ENCODE data around the gene DNM3. TPM values are rescaled to one million over a fixed set of nuclear protein-coding genes. Genes with fewer than 3 reads are reported as not detected.

DNM3 gene
- total and polyA plus RNA-seq, 10 of the 15 experiments (the other 5 are each of a cell fraction or from before 2014, with no cell fraction given), result 0.03 to 1.5 (median 0.08) TPM; not detected in 3

DNA sequence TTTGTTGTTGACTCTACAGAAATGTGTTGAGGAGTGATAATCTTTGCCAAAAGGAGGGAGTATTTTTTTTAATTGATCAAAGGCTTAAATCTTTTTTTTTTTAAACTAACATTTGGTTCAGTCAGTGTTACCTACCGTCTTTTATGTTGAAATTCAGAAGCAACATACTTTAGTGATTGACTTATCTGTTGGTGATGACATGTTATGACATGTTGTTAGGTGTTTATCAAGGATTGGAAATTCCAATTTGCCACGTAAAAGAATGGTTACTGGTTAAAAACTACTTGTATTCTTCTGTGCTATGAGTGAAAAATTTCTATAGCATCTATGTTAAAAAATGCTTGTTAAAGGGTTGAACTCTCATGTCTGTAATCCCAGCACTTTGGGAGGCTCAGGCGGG lies 61.2 kb downstream of the DNM3 start:
- Histone ChIP-seq H3K36me3 (ENCODE audit: control insufficient read depth in 2 of 2, insufficient read depth in 2 of 2, low read length in 1 of 2) (no peaks in the 10 kb centered on the region), H3K27me3 (replicated peaks in 1 of 2; ENCODE audit: control insufficient read depth in 2 of 2, insufficient read depth in 2 of 2, low read length in 1 of 2) (no peaks in the 10 kb centered on the region), H3K4me3 (no peak overlapping the region), H3K4me2 (ENCODE audit: control insufficient read depth, insufficient read depth) (no peak overlapping the region; the same call in 1 of the 2 replicates), H2AFZ (ENCODE audit: control insufficient read depth, low read depth, low read length) (0 out of 2 replicates have a peak overlapping the region, but pooled peaks have one; percentile 15), H4K20me1 (ENCODE audit: control insufficient read depth, insufficient read depth) (no peaks in the 10 kb centered on the region), H3K4me1 (ENCODE audit: control insufficient read depth, insufficient read depth, low read length) (no peaks in the 10 kb centered on the region), H3K27ac (ENCODE audit: control insufficient read depth, insufficient read depth) (no peak overlapping the region), H3K9ac (ENCODE audit: control insufficient read depth, insufficient read depth, low read length) (no peak overlapping the region), H3K9me3 (replicated peaks; ENCODE audit: control insufficient read depth, insufficient read depth, low read length) (no peaks in the 10 kb centered on the region), H3K79me2 (ENCODE audit: control insufficient read depth, insufficient read depth, low read length) (no peaks in the 10 kb centered on the region)
- intact Hi-C loops (cut with micrococcal nuclease; ENCODE audit: unreplicated experiment) (no loop called here), in situ Hi-C loops (cut with MboI) (no loop called here)
- WGBS (ENCODE audit: insufficient coverage, insufficient replicate concordance, low lambda C conversion rate, missing lambda C conversion rate), result 44% methylated on average over 3 of the region's 3 CpGs
- no peak for FAIRE-seq
- POLR2A ChIA-PET, result no interaction called here
- RAD21 ChIA-PET (ENCODE audit: unreplicated experiment), result no interaction called here
- ATAC-seq, result no peak
- no TSS peak for BruUV-seq (replicated peaks)
- DNase-seq (ENCODE audit: low read depth, low spot score), result no peak
- SMC1A ChIA-PET (ENCODE audit: uncharacterized antibody, unreplicated experiment), result no interaction called here
- CTCF ChIA-PET, result no interaction called here
- TF ChIP-seq, protein P1, sequence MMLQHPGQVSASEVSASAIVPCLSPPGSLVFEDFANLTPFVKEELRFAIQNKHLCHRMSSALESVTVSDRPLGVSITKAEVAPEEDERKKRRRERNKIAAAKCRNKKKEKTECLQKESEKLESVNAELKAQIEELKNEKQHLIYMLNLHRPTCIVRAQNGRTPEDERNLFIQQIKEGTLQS (IDR thresholded peaks at IDR 0.05; ENCODE audit: borderline replicate concordance, extremely low read depth, low read depth, low read length), result no peak

DNA sequence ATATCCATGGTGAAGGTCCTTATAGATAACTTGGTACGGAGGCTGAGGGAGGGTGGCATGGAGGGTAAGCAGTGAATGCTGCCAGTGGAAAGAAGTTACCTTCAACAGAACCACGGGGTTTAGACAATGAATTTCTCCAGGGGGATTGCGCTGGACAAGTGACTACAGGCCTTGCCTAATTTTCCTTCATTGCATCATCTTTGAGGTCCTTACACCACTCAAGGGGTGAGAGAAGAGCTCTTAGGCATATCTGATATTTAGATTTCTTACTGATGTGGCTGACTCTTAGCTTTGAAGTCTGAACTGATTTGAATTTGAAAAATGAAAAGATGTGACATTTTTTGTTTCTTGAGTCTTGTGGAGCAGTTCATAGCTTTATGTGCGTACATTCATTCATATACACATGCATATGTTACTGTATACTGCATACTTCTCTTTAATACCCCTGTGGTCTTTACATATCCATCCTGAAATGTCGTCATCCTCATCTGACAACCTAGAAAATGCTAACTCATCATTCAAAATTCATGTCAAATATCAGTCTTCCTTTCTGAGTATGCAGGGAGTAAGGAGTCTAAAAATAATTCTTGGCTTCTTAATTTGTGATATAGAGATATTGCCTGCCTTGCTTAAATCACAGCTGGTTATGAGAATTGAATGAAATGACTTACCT lies 63.6 kb downstream of the DNM3 start:
- ChIA-PET POLR2A (no interaction called here), SMC1A (ENCODE audit: uncharacterized antibody, unreplicated experiment) (interaction anchor here (0.9 kb wide), 1 partner anchor 11 kb away, joined by 3 read pairs; no protein-coding TSS in a partner anchor), CTCF (no interaction called here), RAD21 (ENCODE audit: unreplicated experiment) (interaction anchor here (1.4 kb wide), 1 partner anchor 103 kb away, joined by 3 read pairs; no protein-coding TSS in a partner anchor)
- BruUV-seq (replicated peaks), result no TSS peak
- DNase-seq (ENCODE audit: low read depth, low spot score) (no peak), ATAC-seq (no peak), FAIRE-seq (no peak)
- no peaks in the 10 kb centered on the region for H3K9me3 ChIP-seq (replicated peaks; ENCODE audit: control insufficient read depth, insufficient read depth, low read length)
- no peaks in the 10 kb centered on the region for H3K27me3 ChIP-seq (replicated peaks in 1 of 2; ENCODE audit: control insufficient read depth in 2 of 2, insufficient read depth in 2 of 2, low read length in 1 of 2)
- no peak for TF ChIP-seq YY1 (IDR thresholded peaks at IDR 0.05; ENCODE audit: low read depth, low read length)
- H4K20me1 ChIP-seq (ENCODE audit: control insufficient read depth, insufficient read depth), result no peaks in the 10 kb centered on the region
- no peaks in the 10 kb centered on the region for H3K36me3 ChIP-seq (ENCODE audit: control insufficient read depth in 2 of 2, insufficient read depth in 2 of 2, low read length in 1 of 2)
- in situ Hi-C loops (cut with MboI), result no loop called here
- no peaks in the 10 kb centered on the region for H3K4me1 ChIP-seq (ENCODE audit: control insufficient read depth, insufficient read depth, low read length)
- no peak overlapping the region for H3K4me2 ChIP-seq (ENCODE audit: control insufficient read depth, insufficient read depth)
- no peak overlapping the region for H2AFZ ChIP-seq (ENCODE audit: control insufficient read depth, low read depth, low read length)
- intact Hi-C loops (cut with micrococcal nuclease; ENCODE audit: unreplicated experiment), result no loop called here
- no peaks in the 10 kb centered on the region for H3K79me2 ChIP-seq (ENCODE audit: control insufficient read depth, insufficient read depth, low read length)
- WGBS (ENCODE audit: insufficient coverage, insufficient replicate concordance, low lambda C conversion rate, missing lambda C conversion rate), result 31% methylated on average over 5 of the region's 5 CpGs
- no peak overlapping the region for H3K4me3 ChIP-seq
- no peak overlapping the region for H3K9ac ChIP-seq (ENCODE audit: control insufficient read depth, insufficient read depth, low read length)
- H3K27ac ChIP-seq (ENCODE audit: control insufficient read depth, insufficient read depth), result no peak overlapping the region

Measured in GM12878 (cell line).